Type B pancreatic cell (in vitro differentiated cells): ENCODE data around the gene FAM20C. TPM values are rescaled to one million over a fixed set of nuclear protein-coding genes. Genes with fewer than 3 reads are reported as not detected.

Experiments
- DNase-seq: peaks from one replicate; pipeline ENCODE4 v3.0.0; 2021; ENCODE audit warnings: mixed read lengths; ENCODE audit not compliant: unreplicated experiment; ENCODE audit errors: extremely low spot score
- H3K27ac Mint-ChIP-seq: 2 replicates; pipeline ENCODE4 v1.8.0; 2021; ENCODE audit warnings: mild to moderate bottlenecking, mixed read lengths
- H3K27me3 Mint-ChIP-seq: 2 replicates; pipeline ENCODE4 v1.8.0; 2021; ENCODE audit warnings: mixed read lengths
- H3K36me3 Mint-ChIP-seq: 2 replicates; pipeline ENCODE4 v1.8.0; 2021; ENCODE audit warnings: mixed read lengths
- H3K4me1 Mint-ChIP-seq: one replicate; pipeline ENCODE4 v1.8.0; 2021; ENCODE audit warnings: mixed read lengths; ENCODE audit not compliant: unreplicated experiment
- H3K4me3 Mint-ChIP-seq: 2 replicates; pipeline ENCODE4 v1.8.0; 2021; ENCODE audit warnings: mild to moderate bottlenecking, mixed read lengths
- H3K9me3 Mint-ChIP-seq: 2 replicates; pipeline ENCODE4 v1.8.0; 2021; ENCODE audit warnings: mixed read lengths
- CTCF ChIP-seq: fragments of 200-600 bp; sonication (generic); conservative IDR thresholded peaks from 2 replicates; pipeline ENCODE4 v1.5.0; 2021; ENCODE audit warnings: antibody characterized with exemption, mild to moderate bottlenecking
- total RNA-seq: library from RNA; stranded (reverse); gene quantifications from 2 replicates; pipeline ENCODE4 v1.2.1, GENCODE V29; 2021; ENCODE audit warnings: low replicate concordance

The FAM20C gene
- total RNA-seq, 1 donor from 2014 or later, result 18.1 TPM

- DNase-seq, result no peak
- peaks cover 15% of the 10 kb centered on the region for H3K9me3 Mint-ChIP-seq
- no peak overlapping the region for H3K4me3 Mint-ChIP-seq
- TF ChIP-seq CTCF, result no peak
- no peak overlapping the region for H3K27ac Mint-ChIP-seq
- H3K36me3 Mint-ChIP-seq, result no peaks in the 10 kb centered on the region
- peaks cover 19% of the 10 kb centered on the region for H3K27me3 Mint-ChIP-seq
- no peaks in the 10 kb centered on the region for H3K4me1 Mint-ChIP-seq
Measured at GRCh38 chr7:272108-272615, 79.8 kb downstream of the FAM20C start.

- H3K27ac Mint-ChIP-seq, result no peak overlapping the region
- peaks cover 22% of the 10 kb centered on the region for H3K27me3 Mint-ChIP-seq
- no peaks in the 10 kb centered on the region for H3K36me3 Mint-ChIP-seq
- no peak for DNase-seq
- no peaks in the 10 kb centered on the region for H3K4me1 Mint-ChIP-seq
- no peak for TF ChIP-seq CTCF
- H3K4me3 Mint-ChIP-seq, result no peak overlapping the region
- H3K9me3 Mint-ChIP-seq, result peaks cover 15% of the 10 kb centered on the region
Measured at GRCh38 chr7:272631-273030, 80.3 kb downstream of the FAM20C start.

GRCh38 chr7:273327-273726, 81.0 kb downstream of the FAM20C start:
- no peak for TF ChIP-seq CTCF
- Mint-ChIP-seq H3K36me3 (no peaks in the 10 kb centered on the region), H3K9me3 (peaks cover 15% of the 10 kb centered on the region), H3K4me3 (no peak overlapping the region), H3K27ac (no peak overlapping the region), H3K27me3 (peaks cover 19% of the 10 kb centered on the region), H3K4me1 (no peaks in the 10 kb centered on the region)
- DNase-seq, result no peak

GRCh38 chr7:274266-274665, 81.9 kb downstream of the FAM20C start:
- H3K4me3 Mint-ChIP-seq, result no peak overlapping the region
- no peak for DNase-seq
- H3K36me3 Mint-ChIP-seq, result no peaks in the 10 kb centered on the region
- no peak overlapping the region for H3K27ac Mint-ChIP-seq
- H3K27me3 Mint-ChIP-seq, result peaks cover 18% of the 10 kb centered on the region
- no peaks in the 10 kb centered on the region for H3K4me1 Mint-ChIP-seq
- TF ChIP-seq CTCF, result no peak
- peaks cover 15% of the 10 kb centered on the region for H3K9me3 Mint-ChIP-seq

GRCh38 chr7:276230-276835, 84.0 kb downstream of the FAM20C start:
- Mint-ChIP-seq H3K27ac (no peak overlapping the region), H3K36me3 (no peaks in the 10 kb centered on the region), H3K27me3 (peaks cover 32% of the 10 kb centered on the region), H3K9me3 (peaks cover 15% of the 10 kb centered on the region), H3K4me1 (no peaks in the 10 kb centered on the region), H3K4me3 (no peak overlapping the region)
- no peak for TF ChIP-seq CTCF
- DNase-seq, result no peak
